ENCODE results near the gene GTPBP4.

Gene GTPBP4

GRCh38 chr10:1043532-1043995, 55.3 kb downstream of the GTPBP4 start:
- POLR2A ChIA-PET, result no interaction called here
- CTCF ChIA-PET, result no interaction called here
- no peak for DNase-seq (ENCODE audit: extremely low spot score)
- TF ChIP-seq SP1 (IDR thresholded peaks at IDR 0.05) (no peak), FOXA1 (IDR thresholded peaks at IDR 0.05) (no peak), LEF1 (IDR thresholded peaks at IDR 0.05; ENCODE audit: borderline replicate concordance) (no peak), NFRKB (IDR thresholded peaks at IDR 0.05) (no peak)

- ChIA-PET POLR2A (no interaction called here), CTCF (no interaction called here)
- DNase-seq (ENCODE audit: extremely low spot score), result no peak
- TF ChIP-seq ARNT (IDR thresholded peaks at IDR 0.05) (no peak), LEF1 (IDR thresholded peaks at IDR 0.05; ENCODE audit: borderline replicate concordance) (no peak), FOXA1 (IDR thresholded peaks at IDR 0.05) (no peak), SP1 (IDR thresholded peaks at IDR 0.05) (no peak), SUZ12 (IDR thresholded peaks at IDR 0.05) (no peak), L3MBTL2 (conservative IDR thresholded peaks at IDR 0.05) (no peak), HDGF (IDR thresholded peaks at IDR 0.05; ENCODE audit: borderline replicate concordance) (no peak)
These were observed 55.9 kb downstream of the GTPBP4 start for GRCh38 chr10:1044146-1044545.

- ChIA-PET POLR2A (no interaction called here), CTCF (no interaction called here)
- no peak for TF ChIP-seq PKNOX1 (IDR thresholded peaks at IDR 0.05)
- no peak for TF ChIP-seq FOXK2 (IDR thresholded peaks at IDR 0.05)
- no peak for TF ChIP-seq ZNF384 (IDR thresholded peaks at IDR 0.05)
- TF ChIP-seq FOXM1 (IDR thresholded peaks at IDR 0.05; ENCODE audit: borderline replicate concordance), result no peak
- no peak for TF ChIP-seq CTBP1 (IDR thresholded peaks at IDR 0.05; ENCODE audit: borderline replicate concordance)
- no peak for TF ChIP-seq ARNT (IDR thresholded peaks at IDR 0.05)
- no peak for TF ChIP-seq SUZ12 (IDR thresholded peaks at IDR 0.05)
- TF ChIP-seq BHLHE40 (IDR thresholded peaks at IDR 0.05; ENCODE audit: borderline replicate concordance), result no peak
- no peak for TF ChIP-seq L3MBTL2 (conservative IDR thresholded peaks at IDR 0.05)
- TF ChIP-seq FOXA1 (IDR thresholded peaks at IDR 0.05), result no peak
- TF ChIP-seq SP1 (IDR thresholded peaks at IDR 0.05), result no peak
- no peak for TF ChIP-seq NFRKB (IDR thresholded peaks at IDR 0.05)
- TF ChIP-seq LEF1 (IDR thresholded peaks at IDR 0.05; ENCODE audit: borderline replicate concordance), result no peak
- TF ChIP-seq ELF4 (IDR thresholded peaks at IDR 0.05), result no peak
- no peak for TF ChIP-seq TARDBP (IDR thresholded peaks at IDR 0.05)
- TF ChIP-seq HDGF (IDR thresholded peaks at IDR 0.05; ENCODE audit: borderline replicate concordance), result no peak
- no peak for DNase-seq (ENCODE audit: extremely low spot score)
These were observed 56.7 kb downstream of the GTPBP4 start for GRCh38 chr10:1044964-1045363.

- DNase-seq (ENCODE audit: extremely low spot score), result no peak
- ChIA-PET POLR2A (no interaction called here), CTCF (no interaction called here)
- TF ChIP-seq FOXA1 (IDR thresholded peaks at IDR 0.05), result no peak
These were observed 57.2 kb downstream of the GTPBP4 start for GRCh38 chr10:1045415-1045814.

GRCh38 chr10:1047937-1048336, 59.7 kb downstream of the GTPBP4 start:
- ChIA-PET POLR2A (interaction anchor here (0.7 to 1.8 kb wide), 5 partner anchors 9 to 533 kb away, joined by 3 to 12 read pairs (median 4); no protein-coding TSS in a partner anchor), CTCF (no interaction called here)
- no peak for DNase-seq (ENCODE audit: extremely low spot score)
- TF ChIP-seq ARNT (IDR thresholded peaks at IDR 0.05) (no peak), ZNF384 (IDR thresholded peaks at IDR 0.05) (no peak), SP1 (IDR thresholded peaks at IDR 0.05) (no peak), ELF4 (IDR thresholded peaks at IDR 0.05) (no peak)

GRCh38 chr10:1048349-1048731, 60.1 kb downstream of the GTPBP4 start:
- no peak for TF ChIP-seq SUZ12 (IDR thresholded peaks at IDR 0.05)
- TF ChIP-seq FOXA1 (IDR thresholded peaks at IDR 0.05), result no peak
- TF ChIP-seq ZNF384 (IDR thresholded peaks at IDR 0.05), result no peak
- no peak for TF ChIP-seq HDGF (IDR thresholded peaks at IDR 0.05; ENCODE audit: borderline replicate concordance)
- TF ChIP-seq ELF4 (IDR thresholded peaks at IDR 0.05), result no peak; the same call in 1 of the 2 replicates
- TF ChIP-seq LEF1 (IDR thresholded peaks at IDR 0.05; ENCODE audit: borderline replicate concordance), result no peak
- TF ChIP-seq SP1 (IDR thresholded peaks at IDR 0.05), result no peak
- TF ChIP-seq BHLHE40 (IDR thresholded peaks at IDR 0.05; ENCODE audit: borderline replicate concordance), result no peak
- TF ChIP-seq ARNT (IDR thresholded peaks at IDR 0.05), result no peak
- no peak; the same call in 1 of the 2 replicates for TF ChIP-seq L3MBTL2 (conservative IDR thresholded peaks at IDR 0.05)
- no peak for TF ChIP-seq NFRKB (IDR thresholded peaks at IDR 0.05)
- TF ChIP-seq FOXK2 (IDR thresholded peaks at IDR 0.05), result no peak
- TF ChIP-seq CTBP1 (IDR thresholded peaks at IDR 0.05; ENCODE audit: borderline replicate concordance), result no peak
- TF ChIP-seq TARDBP (IDR thresholded peaks at IDR 0.05), result no peak
- no peak for TF ChIP-seq PKNOX1 (IDR thresholded peaks at IDR 0.05)
- TF ChIP-seq FOXM1 (IDR thresholded peaks at IDR 0.05; ENCODE audit: borderline replicate concordance), result no peak
- ChIA-PET CTCF (no interaction called here), POLR2A (interaction anchor here (1.0 to 1.8 kb wide), 12 partner anchors 9 to 533 kb away, joined by 3 to 12 read pairs (median 4); partner anchors contain the start of gene GTPBP4)
- DNase-seq (ENCODE audit: extremely low spot score), result no peak

GRCh38 chr10:1048732-1049424, 60.6 kb downstream of the GTPBP4 start, which contains the start of gene IDI1:
IDI1 (minus strand) TSS chr10:1049119; CDS start chr10:1049003, 116 bp downstream.
- peak; percentile 10; the same call in 1 of the 2 replicates for TF ChIP-seq ELF4 (IDR thresholded peaks at IDR 0.05)
- peak; percentile 89 for TF ChIP-seq L3MBTL2 (conservative IDR thresholded peaks at IDR 0.05)
- no peak for TF ChIP-seq NFRKB (IDR thresholded peaks at IDR 0.05)
- no peak for TF ChIP-seq SUZ12 (IDR thresholded peaks at IDR 0.05)
- peak; percentile 73 for TF ChIP-seq PKNOX1 (IDR thresholded peaks at IDR 0.05)
- peak; percentile 92 for DNase-seq (ENCODE audit: extremely low spot score)
- POLR2A ChIA-PET, result interaction anchor here (0.6 to 1.8 kb wide), 17 partner anchors 9 to 534 kb away, joined by 3 to 12 read pairs (median 3); partner anchors contain the start of gene GTPBP4
- CTCF ChIA-PET, result interaction anchor here (0.6 kb wide), 1 partner anchor 16 kb away, joined by 3 read pairs; no protein-coding TSS in a partner anchor
